ENCODE measurements around the gene NWD2.
A peak's percentile ranks its signal among the peaks of the same experiment; 100 is the strongest.

NWD2 gene

GRCh38 chr4:37243051-37243450 lies 1.5 kb upstream of the NWD2 start:
- TF ChIP-seq PPARA (CRISPR knock-in tag; IDR thresholded peaks at IDR 0.05; ENCODE audit: borderline replicate concordance), result no peak
- no peak for TF ChIP-seq ARNTL (CRISPR knock-in tag; IDR thresholded peaks at IDR 0.05; ENCODE audit: borderline replicate concordance, low read depth)
- TF ChIP-seq CSDC2 (CRISPR knock-in tag; IDR thresholded peaks at IDR 0.05), result no peak
- no peak for TF ChIP-seq CSRNP3 (CRISPR knock-in tag; IDR thresholded peaks at IDR 0.05)
- TF ChIP-seq TOX (CRISPR knock-in tag; IDR thresholded peaks at IDR 0.05; ENCODE audit: borderline replicate concordance), result no peak
- TF ChIP-seq, protein P1, sequence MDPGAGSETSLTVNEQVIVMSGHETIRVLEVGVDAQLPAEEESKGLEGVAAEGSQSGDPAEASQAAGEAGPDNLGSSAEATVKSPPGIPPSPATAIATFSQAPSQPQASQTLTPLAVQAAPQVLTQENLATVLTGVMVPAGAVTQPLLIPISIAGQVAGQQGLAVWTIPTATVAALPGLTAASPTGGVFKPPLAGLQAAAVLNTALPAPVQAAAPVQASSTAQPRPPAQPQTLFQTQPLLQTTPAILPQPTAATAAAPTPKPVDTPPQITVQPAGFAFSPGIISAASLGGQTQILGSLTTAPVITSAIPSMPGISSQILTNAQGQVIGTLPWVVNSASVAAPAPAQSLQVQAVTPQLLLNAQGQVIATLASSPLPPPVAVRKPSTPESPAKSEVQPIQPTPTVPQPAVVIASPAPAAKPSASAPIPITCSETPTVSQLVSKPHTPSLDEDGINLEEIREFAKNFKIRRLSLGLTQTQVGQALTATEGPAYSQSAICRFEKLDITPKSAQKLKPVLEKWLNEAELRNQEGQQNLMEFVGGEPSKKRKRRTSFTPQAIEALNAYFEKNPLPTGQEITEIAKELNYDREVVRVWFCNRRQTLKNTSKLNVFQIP (CRISPR knock-in tag; IDR thresholded peaks at IDR 0.05; ENCODE audit: borderline replicate concordance, low read depth), result no peak
- no peak for TF ChIP-seq ZNF70 (CRISPR knock-in tag; IDR thresholded peaks at IDR 0.05)
- TF ChIP-seq ZFP3 (CRISPR knock-in tag; IDR thresholded peaks at IDR 0.05), result no peak
- no peak for TF ChIP-seq ZNF8 (CRISPR knock-in tag; IDR thresholded peaks at IDR 0.05)
- TF ChIP-seq TCF4 (CRISPR knock-in tag; IDR thresholded peaks at IDR 0.05; ENCODE audit: borderline replicate concordance), result no peak
- no peak for TF ChIP-seq ZNF565 (CRISPR knock-in tag; conservative IDR thresholded peaks at IDR 0.05; ENCODE audit: low read depth)
- ATAC-seq, result 0 out of 3 replicates have a peak, but pooled peaks have one; percentile 35

- TF ChIP-seq CREB5 (CRISPR knock-in tag; IDR thresholded peaks at IDR 0.05; ENCODE audit: low read depth), result no peak
- TF ChIP-seq OSR1 (CRISPR knock-in tag; IDR thresholded peaks at IDR 0.05), result no peak
- TF ChIP-seq ZNF70 (CRISPR knock-in tag; IDR thresholded peaks at IDR 0.05), result no peak
- ATAC-seq, result no peak; the same call in 2 of the 3 replicates
Observed at GRCh38 chr4:37243722-37244582, 591 bp upstream of the NWD2 start.

DNA sequence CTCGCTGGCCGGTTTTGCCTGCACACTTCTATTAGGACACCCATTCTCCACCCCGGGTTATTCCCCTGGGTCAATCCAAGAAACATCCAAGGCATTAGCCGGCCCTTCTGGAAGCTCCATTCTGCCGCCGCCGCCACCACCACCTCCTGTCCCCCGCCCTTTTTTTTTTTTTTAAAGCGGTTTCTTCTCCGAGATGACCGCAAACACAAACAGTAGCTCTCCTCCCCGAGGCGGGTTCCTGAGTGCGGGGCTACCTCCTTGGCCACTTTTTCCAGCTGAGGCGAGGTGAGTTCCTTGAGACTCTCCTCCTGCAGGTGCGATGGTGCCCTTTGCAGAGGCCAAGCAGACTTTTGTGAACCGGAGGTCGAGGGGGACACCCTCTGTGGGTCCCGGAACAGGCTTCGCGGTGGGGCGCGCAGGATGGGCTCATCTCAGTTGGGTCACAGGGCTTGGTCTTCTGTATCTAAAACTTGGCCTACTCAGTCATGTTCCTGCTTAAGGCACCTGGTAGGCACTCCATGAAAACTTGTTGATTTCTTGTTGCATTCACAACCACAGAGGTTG lies 930 bp downstream of the NWD2 start:
- ATAC-seq, result no peak
- TF ChIP-seq, protein P2, sequence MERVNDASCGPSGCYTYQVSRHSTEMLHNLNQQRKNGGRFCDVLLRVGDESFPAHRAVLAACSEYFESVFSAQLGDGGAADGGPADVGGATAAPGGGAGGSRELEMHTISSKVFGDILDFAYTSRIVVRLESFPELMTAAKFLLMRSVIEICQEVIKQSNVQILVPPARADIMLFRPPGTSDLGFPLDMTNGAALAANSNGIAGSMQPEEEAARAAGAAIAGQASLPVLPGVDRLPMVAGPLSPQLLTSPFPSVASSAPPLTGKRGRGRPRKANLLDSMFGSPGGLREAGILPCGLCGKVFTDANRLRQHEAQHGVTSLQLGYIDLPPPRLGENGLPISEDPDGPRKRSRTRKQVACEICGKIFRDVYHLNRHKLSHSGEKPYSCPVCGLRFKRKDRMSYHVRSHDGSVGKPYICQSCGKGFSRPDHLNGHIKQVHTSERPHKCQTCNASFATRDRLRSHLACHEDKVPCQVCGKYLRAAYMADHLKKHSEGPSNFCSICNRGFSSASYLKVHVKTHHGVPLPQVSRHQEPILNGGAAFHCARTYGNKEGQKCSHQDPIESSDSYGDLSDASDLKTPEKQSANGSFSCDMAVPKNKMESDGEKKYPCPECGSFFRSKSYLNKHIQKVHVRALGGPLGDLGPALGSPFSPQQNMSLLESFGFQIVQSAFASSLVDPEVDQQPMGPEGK (CRISPR knock-in tag; IDR thresholded peaks at IDR 0.05; ENCODE audit: borderline replicate concordance), result no peak
- TF ChIP-seq ESRRG (CRISPR knock-in tag; IDR thresholded peaks at IDR 0.05) (no peak), ISL1 (CRISPR knock-in tag; IDR thresholded peaks at IDR 0.05) (no peak), ZNF70 (CRISPR knock-in tag; IDR thresholded peaks at IDR 0.05) (no peak), TOX (CRISPR knock-in tag; IDR thresholded peaks at IDR 0.05; ENCODE audit: borderline replicate concordance) (no peak), CREB5 (CRISPR knock-in tag; IDR thresholded peaks at IDR 0.05; ENCODE audit: low read depth) (no peak), CSDC2 (CRISPR knock-in tag; IDR thresholded peaks at IDR 0.05) (no peak), ARNTL (CRISPR knock-in tag; IDR thresholded peaks at IDR 0.05; ENCODE audit: borderline replicate concordance, low read depth) (no peak), GLIS3 (CRISPR knock-in tag; IDR thresholded peaks at IDR 0.05) (no peak), RARB (CRISPR knock-in tag; IDR thresholded peaks at IDR 0.05) (no peak), BACH2 (CRISPR knock-in tag; IDR thresholded peaks at IDR 0.05; ENCODE audit: borderline replicate concordance) (no peak), CSRNP3 (CRISPR knock-in tag; IDR thresholded peaks at IDR 0.05) (no peak), PPARA (CRISPR knock-in tag; IDR thresholded peaks at IDR 0.05; ENCODE audit: borderline replicate concordance) (no peak), ZNF565 (CRISPR knock-in tag; conservative IDR thresholded peaks at IDR 0.05; ENCODE audit: low read depth) (no peak), ZFP3 (CRISPR knock-in tag; IDR thresholded peaks at IDR 0.05) (no peak), TCF4 (CRISPR knock-in tag; IDR thresholded peaks at IDR 0.05; ENCODE audit: borderline replicate concordance) (no peak), ZFP30 (CRISPR knock-in tag; IDR thresholded peaks at IDR 0.05) (no peak)
- TF ChIP-seq, protein P1 (CRISPR knock-in tag; IDR thresholded peaks at IDR 0.05; ENCODE audit: borderline replicate concordance, low read depth), result no peak
- TF ChIP-seq, protein P3, sequence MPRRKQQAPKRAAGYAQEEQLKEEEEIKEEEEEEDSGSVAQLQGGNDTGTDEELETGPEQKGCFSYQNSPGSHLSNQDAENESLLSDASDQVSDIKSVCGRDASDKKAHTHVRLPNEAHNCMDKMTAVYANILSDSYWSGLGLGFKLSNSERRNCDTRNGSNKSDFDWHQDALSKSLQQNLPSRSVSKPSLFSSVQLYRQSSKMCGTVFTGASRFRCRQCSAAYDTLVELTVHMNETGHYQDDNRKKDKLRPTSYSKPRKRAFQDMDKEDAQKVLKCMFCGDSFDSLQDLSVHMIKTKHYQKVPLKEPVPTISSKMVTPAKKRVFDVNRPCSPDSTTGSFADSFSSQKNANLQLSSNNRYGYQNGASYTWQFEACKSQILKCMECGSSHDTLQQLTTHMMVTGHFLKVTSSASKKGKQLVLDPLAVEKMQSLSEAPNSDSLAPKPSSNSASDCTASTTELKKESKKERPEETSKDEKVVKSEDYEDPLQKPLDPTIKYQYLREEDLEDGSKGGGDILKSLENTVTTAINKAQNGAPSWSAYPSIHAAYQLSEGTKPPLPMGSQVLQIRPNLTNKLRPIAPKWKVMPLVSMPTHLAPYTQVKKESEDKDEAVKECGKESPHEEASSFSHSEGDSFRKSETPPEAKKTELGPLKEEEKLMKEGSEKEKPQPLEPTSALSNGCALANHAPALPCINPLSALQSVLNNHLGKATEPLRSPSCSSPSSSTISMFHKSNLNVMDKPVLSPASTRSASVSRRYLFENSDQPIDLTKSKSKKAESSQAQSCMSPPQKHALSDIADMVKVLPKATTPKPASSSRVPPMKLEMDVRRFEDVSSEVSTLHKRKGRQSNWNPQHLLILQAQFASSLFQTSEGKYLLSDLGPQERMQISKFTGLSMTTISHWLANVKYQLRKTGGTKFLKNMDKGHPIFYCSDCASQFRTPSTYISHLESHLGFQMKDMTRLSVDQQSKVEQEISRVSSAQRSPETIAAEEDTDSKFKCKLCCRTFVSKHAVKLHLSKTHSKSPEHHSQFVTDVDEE (CRISPR knock-in tag; IDR thresholded peaks at IDR 0.05), result no peak

Data from SK-N-SH treated with all-trans-retinoic acid at 6 μM for 48 hours (cell line).